KOPT-K1 (cell line): ENCODE measurements around the gene VPS8.

Experiments used
- H3K27ac ChIP-seq: fragments of 200-600 bp; sonication (generic); 2 replicates; pipeline ENCODE4 v1.5.1; 2016; ENCODE audit warnings: antibody characterized with exemption, mild to moderate bottlenecking, low read depth, low read length; ENCODE audit not compliant: poor library complexity, severe bottlenecking
- H3K36me3 ChIP-seq: fragments of 200-600 bp; sonication (generic); 2 replicates; pipeline ENCODE4 v1.5.1; 2017; ENCODE audit warnings: antibody characterized with exemption, mild to moderate bottlenecking, low read length, moderate library complexity; ENCODE audit not compliant: insufficient read depth
- H3K9me3 ChIP-seq: fragments of 200-600 bp; sonication (generic); 2 replicates; pipeline ENCODE4 v1.5.1; 2017; ENCODE audit warnings: antibody characterized with exemption, low read length, mild to moderate bottlenecking; ENCODE audit not compliant: insufficient read depth, poor library complexity, severe bottlenecking

Gene VPS8

GRCh38 chr3:185029086-185029485 is 217.1 kb downstream of the VPS8 start:
- no peaks in the 10 kb centered on the region for H3K9me3 ChIP-seq

GRCh38 chr3:185030399-185030798 is 218.4 kb downstream of the VPS8 start:
- no peak overlapping the region for H3K27ac ChIP-seq
- H3K9me3 ChIP-seq = no peaks in the 10 kb centered on the region
- 0 out of 2 replicates have a peak, but pooled peaks cover 4% of the 10 kb centered on the region for H3K36me3 ChIP-seq

More at GRCh38 chr3:185029086-185029485, 217.1 kb downstream of the VPS8 start:
- Histone ChIP-seq H3K36me3 (0 out of 2 replicates have a peak, but pooled peaks cover 4% of the 10 kb centered on the region), H3K27ac (no peak overlapping the region)

GRCh38 chr3:185030951-185031350 is 219.0 kb downstream of the VPS8 start:
- Histone ChIP-seq H3K9me3 (no peaks in the 10 kb centered on the region), H3K36me3 (0 out of 2 replicates have a peak, but pooled peaks cover 4% of the 10 kb centered on the region), H3K27ac (no peak overlapping the region)

GRCh38 chr3:185037801-185038200 is 225.8 kb downstream of the VPS8 start:
- H3K9me3 ChIP-seq = peaks cover 13% of the 10 kb centered on the region
- no peak overlapping the region for H3K27ac ChIP-seq
- H3K36me3 ChIP-seq = no peaks in the 10 kb centered on the region

GRCh38 chr3:185040425-185040824 is 228.5 kb downstream of the VPS8 start:
- Histone ChIP-seq H3K36me3 (no peaks in the 10 kb centered on the region), H3K9me3 (peaks cover 13% of the 10 kb centered on the region), H3K27ac (no peak overlapping the region)

- Histone ChIP-seq H3K9me3 (peaks cover 13% of the 10 kb centered on the region), H3K36me3 (no peaks in the 10 kb centered on the region), H3K27ac (no peak overlapping the region)
These were observed 229.6 kb downstream of the VPS8 start for GRCh38 chr3:185041540-185041939.

- no peak overlapping the region for H3K27ac ChIP-seq
- no peaks in the 10 kb centered on the region for H3K36me3 ChIP-seq
- H3K9me3 ChIP-seq = peaks cover 7% of the 10 kb centered on the region
These were observed 230.5 kb downstream of the VPS8 start for GRCh38 chr3:185042312-185043050.

GRCh38 chr3:185046164-185046515 is 234.2 kb downstream of the VPS8 start:
- H3K27ac ChIP-seq = no peak overlapping the region
- H3K36me3 ChIP-seq = peaks cover 20% of the 10 kb centered on the region; the same call in 1 of the 2 replicates

GRCh38 chr3:185046603-185047002 is 234.6 kb downstream of the VPS8 start:
- H3K36me3 ChIP-seq = peaks cover 21% of the 10 kb centered on the region; the same call in 1 of the 2 replicates
- H3K27ac ChIP-seq = no peak overlapping the region
- no peaks in the 10 kb centered on the region for H3K9me3 ChIP-seq

More at GRCh38 chr3:185046164-185046515, 234.2 kb downstream of the VPS8 start:
- H3K9me3 ChIP-seq = no peaks in the 10 kb centered on the region

GRCh38 chr3:185049710-185050109 is 237.7 kb downstream of the VPS8 start:
- peaks cover 51% of the 10 kb centered on the region; the same call in 1 of the 2 replicates for H3K36me3 ChIP-seq
- no peaks in the 10 kb centered on the region for H3K9me3 ChIP-seq

GRCh38 chr3:185051801-185052200 is 239.8 kb downstream of the VPS8 start:
- Histone ChIP-seq H3K36me3 (peaks cover 51% of the 10 kb centered on the region; the same call in 1 of the 2 replicates), H3K9me3 (peaks cover 5% of the 10 kb centered on the region), H3K27ac (no peak overlapping the region)

More at GRCh38 chr3:185049710-185050109, 237.7 kb downstream of the VPS8 start:
- no peak overlapping the region for H3K27ac ChIP-seq

GRCh38 chr3:185052631-185053030 is 240.7 kb downstream of the VPS8 start:
- H3K27ac ChIP-seq = no peak overlapping the region
- H3K9me3 ChIP-seq = peaks cover 5% of the 10 kb centered on the region
- peaks cover 51% of the 10 kb centered on the region; the same call in 1 of the 2 replicates for H3K36me3 ChIP-seq

- no peak overlapping the region for H3K27ac ChIP-seq
- H3K36me3 ChIP-seq = peaks cover 27% of the 10 kb centered on the region; the same call in 1 of the 2 replicates
- H3K9me3 ChIP-seq = peaks cover 19% of the 10 kb centered on the region
These were observed 244.9 kb downstream of the VPS8 start for GRCh38 chr3:185056908-185057307.

- Histone ChIP-seq H3K27ac (no peak overlapping the region), H3K9me3 (peaks cover 19% of the 10 kb centered on the region), H3K36me3 (peaks cover 18% of the 10 kb centered on the region; the same call in 1 of the 2 replicates)
These were observed 245.9 kb downstream of the VPS8 start for GRCh38 chr3:185057829-185058228.

GRCh38 chr3:185058796-185059195 is 246.8 kb downstream of the VPS8 start:
- H3K9me3 ChIP-seq = peaks cover 19% of the 10 kb centered on the region
- peaks cover 9% of the 10 kb centered on the region; the same call in 1 of the 2 replicates for H3K36me3 ChIP-seq
- H3K27ac ChIP-seq = no peak overlapping the region

- no peak overlapping the region for H3K27ac ChIP-seq
- H3K9me3 ChIP-seq = peaks cover 19% of the 10 kb centered on the region
- no peaks in the 10 kb centered on the region for H3K36me3 ChIP-seq
These were observed 247.8 kb downstream of the VPS8 start for GRCh38 chr3:185059766-185060165.
